Activated naive CD4-positive, alpha-beta T cell treated with anti-CD3 and anti-CD28 coated beads, Interleukin-2, amount 50 U/mL, for 72 hours (primary cell): ENCODE results near the gene CRHR1. TPM values are rescaled to one million over a fixed set of nuclear protein-coding genes. Genes with fewer than 3 reads are reported as not detected.
A peak's percentile ranks its signal among the peaks of the same experiment; 100 is the strongest.

Experiments used
- ATAC-seq, 2 donors: fragments of 150-1000 bp; cut with Tn5 transposase; 2 replicates each; pipeline ENCODE4 v1.10.0; 2021; ENCODE audit warnings: mild to moderate bottlenecking in 2 of 2, moderate library complexity in 2 of 2
- DNase-seq, 2 donors: peaks; one replicate each; pipeline ENCODE4 v3.0.0; 2021 to 2022; ENCODE audit warnings: low spot score in 2 of 2
- H3K27ac Mint-ChIP-seq, 2 donors: one replicate each; pipeline ENCODE4 v1.8.0; 2022; ENCODE audit warnings: mild to moderate bottlenecking in 2 of 2, mixed read lengths in 2 of 2
- H3K36me3 Mint-ChIP-seq, 2 donors: one replicate each; pipeline ENCODE4 v1.8.0; 2022; ENCODE audit warnings: mixed read lengths in 2 of 2
- H3K9me3 Mint-ChIP-seq, 2 donors: one replicate each; pipeline ENCODE4 v1.8.0; 2022; ENCODE audit warnings: mixed read lengths in 2 of 2
- total RNA-seq, 2 donors: library from RNA; stranded (reverse); gene quantifications; one replicate each; pipeline ENCODE4 v1.2.3, GENCODE V29; 2022

Gene CRHR1
- total RNA-seq, 2 donors from 2014 or later, result 0.32 TPM; not detected in 1

- Mint-ChIP-seq H3K36me3 (no peaks in the 10 kb centered on the region), H3K9me3 (no peaks in the 10 kb centered on the region), H3K27ac (no peak overlapping the region)
- no peak for ATAC-seq
- no peak for DNase-seq
Measured at GRCh38 chr17:45794840-45795239, 10.7 kb downstream of the CRHR1 start.

DNA sequence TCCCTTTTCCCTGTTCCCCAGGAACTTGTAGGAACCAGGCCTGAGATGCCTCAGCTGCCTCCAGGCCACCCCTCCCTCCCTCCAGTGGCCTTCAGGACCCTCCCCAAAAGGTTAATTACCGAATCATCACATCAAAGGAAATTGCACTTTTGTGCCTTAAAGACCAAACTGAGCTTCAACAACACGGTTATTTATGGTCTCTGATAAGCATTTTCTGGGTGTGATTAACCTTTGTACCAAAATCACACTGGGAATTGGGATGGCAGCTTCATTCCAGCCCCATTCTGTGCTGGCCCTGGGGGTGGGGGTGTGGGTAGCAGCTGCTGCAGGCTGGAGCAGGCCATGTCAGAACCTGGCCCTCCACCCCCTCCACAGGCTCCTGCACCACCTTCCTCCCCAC, 16.7 kb downstream of the CRHR1 start:
- Mint-ChIP-seq H3K9me3 (no peaks in the 10 kb centered on the region), H3K36me3 (no peaks in the 10 kb centered on the region), H3K27ac (no peak overlapping the region)
- no peak for ATAC-seq
- DNase-seq, result no peak

- no peaks in the 10 kb centered on the region for H3K9me3 Mint-ChIP-seq
- no peak for ATAC-seq
- no peaks in the 10 kb centered on the region for H3K36me3 Mint-ChIP-seq
- no peak overlapping the region for H3K27ac Mint-ChIP-seq
- DNase-seq, result no peak
Measured at GRCh38 chr17:45801421-45801820, 17.3 kb downstream of the CRHR1 start.

GRCh38 chr17:45808845-45809244, 24.7 kb downstream of the CRHR1 start:
- H3K9me3 Mint-ChIP-seq, result no peaks in the 10 kb centered on the region
- H3K27ac Mint-ChIP-seq, result no peak overlapping the region

DNA sequence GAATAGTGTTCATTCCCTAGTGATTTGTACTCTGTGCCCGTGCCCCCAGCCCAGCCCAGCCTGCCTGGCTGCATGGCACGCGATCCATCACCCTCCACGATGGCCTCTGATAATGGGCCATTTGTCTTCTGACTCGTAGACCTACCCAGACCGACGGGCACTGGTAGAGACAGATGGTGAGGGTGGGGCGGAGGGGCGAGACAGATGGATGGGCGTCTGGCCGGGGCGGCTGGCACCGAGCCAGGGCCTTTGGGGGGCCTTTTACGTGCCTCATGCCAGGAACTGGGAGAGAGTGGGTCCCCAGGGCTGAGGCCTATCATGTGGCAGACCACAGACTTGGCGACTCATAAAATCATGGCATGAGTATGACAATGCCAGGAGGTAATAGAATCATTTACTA, 25.4 kb downstream of the CRHR1 start:
- no peaks in the 10 kb centered on the region for H3K36me3 Mint-ChIP-seq
- no peaks in the 10 kb centered on the region for H3K9me3 Mint-ChIP-seq
- ATAC-seq, result no peak
- DNase-seq, result no peak
- no peak overlapping the region for H3K27ac Mint-ChIP-seq

More at GRCh38 chr17:45808845-45809244, 24.7 kb downstream of the CRHR1 start:
- ATAC-seq (no peak), DNase-seq (no peak)
- H3K36me3 Mint-ChIP-seq, result no peaks in the 10 kb centered on the region

DNA sequence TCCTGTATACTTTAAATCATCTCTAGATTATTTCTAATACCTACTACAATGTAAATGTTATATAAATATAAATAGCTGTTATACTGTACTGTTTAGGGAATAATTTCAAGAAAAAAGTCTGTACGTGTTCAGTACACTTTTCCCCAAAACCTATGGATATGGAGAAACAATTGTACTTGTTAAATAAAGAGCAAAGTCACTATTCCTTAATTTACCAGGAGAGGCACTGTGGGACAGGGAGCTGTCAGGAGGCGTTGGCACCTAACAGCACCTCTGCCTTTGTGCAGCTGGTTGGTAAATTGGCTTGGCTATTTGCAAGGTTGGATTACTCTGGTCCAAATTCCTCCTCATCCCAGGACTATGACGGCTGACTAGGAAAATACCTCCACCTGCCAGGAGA, 28.0 kb downstream of the CRHR1 start:
- H3K9me3 Mint-ChIP-seq, result no peaks in the 10 kb centered on the region
- no peaks in the 10 kb centered on the region for H3K36me3 Mint-ChIP-seq
- DNase-seq (no peak), ATAC-seq (no peak)
- no peak overlapping the region for H3K27ac Mint-ChIP-seq

- ATAC-seq, result no peak
- no peaks in the 10 kb centered on the region for H3K36me3 Mint-ChIP-seq
- DNase-seq, result no peak
- H3K27ac Mint-ChIP-seq, result no peak overlapping the region
- no peaks in the 10 kb centered on the region for H3K9me3 Mint-ChIP-seq
Measured at GRCh38 chr17:45813048-45813725, 29.1 kb downstream of the CRHR1 start.

DNA sequence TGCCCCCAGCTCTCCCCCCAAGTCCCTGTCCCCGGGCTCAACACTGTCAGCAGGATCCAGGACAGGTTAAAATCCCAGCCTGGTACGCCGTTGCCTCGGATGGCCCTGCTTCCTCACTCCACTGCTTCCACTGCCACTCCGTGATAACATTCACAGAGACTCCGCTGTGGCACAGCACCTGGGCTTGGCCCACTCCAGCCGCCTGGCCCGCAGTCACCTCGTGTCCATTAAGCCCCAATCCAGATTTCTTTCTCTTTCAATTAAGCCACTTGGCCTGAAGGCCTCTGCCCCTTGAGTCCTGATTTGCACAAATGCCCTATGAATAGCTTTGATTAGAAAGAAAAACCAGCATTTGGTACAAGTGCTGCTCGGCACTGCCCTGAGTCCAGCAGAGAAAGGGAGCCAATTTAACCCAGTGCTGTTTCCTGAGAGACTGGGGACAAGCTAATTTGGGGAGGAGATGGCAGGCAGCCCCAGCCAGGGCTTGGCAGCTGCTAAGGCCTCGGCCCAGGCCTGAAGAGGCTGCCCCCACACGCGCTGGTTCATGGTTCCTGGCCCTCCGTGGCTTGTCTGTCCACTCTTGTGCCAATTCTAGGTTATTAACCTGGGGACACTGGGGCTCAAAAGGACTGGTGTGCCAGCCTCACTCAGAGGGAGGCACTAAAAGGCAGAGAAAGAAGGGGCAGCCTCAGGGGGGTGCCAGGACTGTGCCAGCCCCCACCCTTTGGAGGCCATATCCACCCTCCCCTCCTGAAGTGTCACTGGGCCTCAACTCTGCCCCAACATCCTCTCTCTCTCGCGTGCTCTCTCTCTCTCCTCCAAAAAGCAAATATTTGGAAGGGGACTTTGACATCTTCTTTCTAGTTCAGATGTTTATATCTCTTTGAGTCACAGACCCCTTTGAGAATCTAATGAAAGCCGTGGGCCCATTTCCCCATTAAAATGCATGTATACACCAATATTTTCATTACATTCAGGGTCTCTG, 30.8 kb downstream of the CRHR1 start:
- no peak for DNase-seq
- no peaks in the 10 kb centered on the region for H3K9me3 Mint-ChIP-seq
- H3K27ac Mint-ChIP-seq, result no peak overlapping the region
- ATAC-seq, result no peak
- H3K36me3 Mint-ChIP-seq, result no peaks in the 10 kb centered on the region

GRCh38 chr17:45815752-45816151, 31.6 kb downstream of the CRHR1 start:
- H3K27ac Mint-ChIP-seq, result no peak overlapping the region
- no peak for ATAC-seq

GRCh38 chr17:45818041-45818440, 33.9 kb downstream of the CRHR1 start:
- Mint-ChIP-seq H3K36me3 (no peaks in the 10 kb centered on the region), H3K9me3 (no peaks in the 10 kb centered on the region), H3K27ac (no peak overlapping the region)
- ATAC-seq (no peak), DNase-seq (no peak)

More at GRCh38 chr17:45815752-45816151, 31.6 kb downstream of the CRHR1 start:
- DNase-seq, result no peak
- Mint-ChIP-seq H3K9me3 (no peaks in the 10 kb centered on the region), H3K36me3 (no peaks in the 10 kb centered on the region)

GRCh38 chr17:45818699-45819098, 34.6 kb downstream of the CRHR1 start:
- H3K9me3 Mint-ChIP-seq, result no peaks in the 10 kb centered on the region
- DNase-seq (no peak), ATAC-seq (no peak)
- H3K27ac Mint-ChIP-seq, result no peak overlapping the region
- H3K36me3 Mint-ChIP-seq, result no peaks in the 10 kb centered on the region

GRCh38 chr17:45819632-45820031, 35.5 kb downstream of the CRHR1 start:
- no peak for ATAC-seq
- no peak overlapping the region for H3K27ac Mint-ChIP-seq
- no peaks in the 10 kb centered on the region for H3K9me3 Mint-ChIP-seq
- H3K36me3 Mint-ChIP-seq, result no peaks in the 10 kb centered on the region
- no peak for DNase-seq

GRCh38 chr17:45820052-45820780, 36.1 kb downstream of the CRHR1 start:
- DNase-seq (no peak), ATAC-seq (no peak)
- Mint-ChIP-seq H3K9me3 (no peaks in the 10 kb centered on the region), H3K27ac (no peak overlapping the region), H3K36me3 (no peaks in the 10 kb centered on the region)

DNA sequence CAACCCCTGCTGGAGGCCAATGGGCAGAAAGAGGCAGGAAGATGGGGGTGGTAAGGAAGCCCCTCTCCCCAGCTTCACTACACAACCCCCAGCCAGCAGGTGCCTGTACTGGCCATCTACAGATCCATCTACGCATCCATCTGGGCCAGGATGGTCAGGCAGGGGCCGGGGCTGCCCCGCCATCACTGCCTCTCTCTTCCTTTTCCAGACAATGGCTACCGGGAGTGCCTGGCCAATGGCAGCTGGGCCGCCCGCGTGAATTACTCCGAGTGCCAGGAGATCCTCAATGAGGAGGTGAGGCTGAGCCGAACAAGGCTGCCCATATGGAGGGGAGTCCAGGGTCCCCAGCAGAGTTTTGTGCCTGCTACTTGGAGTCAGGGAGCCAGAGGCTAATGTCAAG, 37.0 kb downstream of the CRHR1 start:
- DNase-seq (no peak), ATAC-seq (no peak)
- Mint-ChIP-seq H3K36me3 (no peaks in the 10 kb centered on the region), H3K9me3 (no peaks in the 10 kb centered on the region), H3K27ac (no peak overlapping the region)

GRCh38 chr17:45823598-45823997, 39.5 kb downstream of the CRHR1 start:
- Mint-ChIP-seq H3K36me3 (no peaks in the 10 kb centered on the region), H3K9me3 (no peaks in the 10 kb centered on the region), H3K27ac (no peak overlapping the region)
- ATAC-seq (peak; percentile 30 to 43), DNase-seq (no peak)

DNA sequence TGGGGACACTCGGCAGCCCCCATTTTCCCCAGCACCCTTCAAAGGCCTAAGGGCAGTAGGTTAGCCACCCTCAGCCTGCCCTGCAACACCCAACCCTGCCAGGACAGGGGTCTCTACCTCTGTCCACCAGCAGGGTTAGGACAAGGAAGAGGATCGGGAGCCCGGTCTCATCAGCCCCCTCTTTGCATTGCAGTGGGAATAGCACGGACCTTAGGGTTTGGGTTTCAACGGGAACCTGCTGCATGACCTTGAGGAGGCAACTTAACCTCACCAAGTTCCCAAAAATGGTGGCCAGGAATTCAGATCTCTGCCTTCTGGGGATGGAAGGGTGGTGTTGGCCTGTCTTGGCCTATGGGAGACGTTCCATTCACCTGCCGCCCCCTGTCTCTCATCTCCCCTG, 40.4 kb downstream of the CRHR1 start:
- no peaks in the 10 kb centered on the region for H3K9me3 Mint-ChIP-seq
- no peaks in the 10 kb centered on the region for H3K36me3 Mint-ChIP-seq
- ATAC-seq, result no peak
- no peak overlapping the region for H3K27ac Mint-ChIP-seq
- no peak for DNase-seq

DNA sequence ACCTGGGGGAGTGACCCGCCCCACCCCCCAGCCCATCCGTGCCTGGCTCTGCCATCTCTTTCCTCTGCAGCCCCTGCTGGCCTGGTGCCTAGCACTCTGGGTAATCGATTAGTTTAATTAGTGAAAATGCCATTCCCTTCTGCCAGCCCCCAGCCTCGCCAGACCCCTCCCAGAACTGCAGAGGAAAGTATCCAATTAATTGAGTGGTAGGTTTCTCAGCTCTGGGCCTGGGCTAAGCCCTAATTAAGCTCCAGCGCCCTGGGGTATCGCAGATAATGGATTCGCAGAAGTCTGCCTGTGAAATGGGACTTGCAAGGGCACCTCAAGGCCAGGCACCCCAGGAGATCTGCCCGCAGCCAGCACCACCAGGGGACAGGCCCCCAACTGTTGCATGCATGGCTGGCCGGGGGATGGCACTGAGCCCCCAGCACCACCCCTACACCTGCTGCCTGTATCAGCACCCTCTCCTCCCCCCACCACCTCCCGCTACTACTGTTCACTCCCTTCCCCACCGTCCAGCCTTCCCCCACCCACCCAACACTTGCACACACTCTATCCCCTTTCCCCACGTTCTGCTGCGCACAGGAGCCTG, 40.9 kb downstream of the CRHR1 start:
- Mint-ChIP-seq H3K27ac (no peak overlapping the region), H3K9me3 (no peaks in the 10 kb centered on the region), H3K36me3 (no peaks in the 10 kb centered on the region)
- no peak for DNase-seq
- no peak for ATAC-seq
